ENCODE data around the gene SEPTIN2. TPM values are rescaled to one million over a fixed set of nuclear protein-coding genes. Genes with fewer than 3 reads are reported as not detected.
"Not testable (repeated sequence)": the region's sequence is repeated elsewhere in the genome, so short reads cannot be mapped to it uniquely, and the experiment has no call there.

Gene SEPTIN2
- total RNA-seq: 282 and 292 TPM in 2 replicates
- polyA plus RNA-seq (2012): 262 TPM

DNA sequence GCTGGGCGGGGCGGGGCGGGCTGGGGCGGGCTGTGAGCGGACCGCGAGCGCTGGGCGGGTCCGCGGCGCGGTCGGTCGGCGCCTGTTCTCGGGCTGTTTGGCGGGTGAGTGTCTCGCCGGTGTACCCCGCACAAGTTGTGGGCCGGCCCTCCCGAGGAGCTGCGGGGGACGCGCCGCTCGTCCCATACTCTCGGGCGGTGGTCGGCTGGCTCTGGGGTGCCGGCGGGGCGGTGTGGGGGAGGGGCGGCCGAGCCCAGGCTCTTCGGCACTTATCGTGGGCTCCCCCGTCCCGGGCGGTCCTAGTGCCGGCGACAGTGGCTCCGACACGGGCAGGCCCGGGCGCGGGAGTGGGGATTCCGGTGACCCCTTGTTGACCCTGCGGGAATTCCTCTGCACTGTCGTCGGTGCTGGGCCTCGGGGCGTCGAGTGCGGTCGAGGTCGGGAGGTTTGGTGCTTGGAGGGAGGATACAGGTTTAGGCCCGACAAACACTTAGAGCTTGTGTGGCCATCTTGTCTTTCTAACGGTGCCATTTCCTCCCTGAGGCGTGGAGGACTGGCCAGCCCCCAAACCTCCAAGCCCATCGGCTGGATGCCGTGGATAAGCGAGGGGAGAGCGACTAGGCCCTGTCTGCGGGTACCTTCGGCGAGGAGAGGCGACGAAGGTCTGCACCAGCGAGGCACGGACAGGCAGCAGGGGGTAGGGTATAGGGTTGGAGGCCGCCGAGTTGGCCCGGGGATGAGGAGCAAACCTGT lies at the start of gene SEPTIN2:
Gene SEPTIN2 (plus strand): TSS at position 47 of the 753 bp plus-strand sequence. CDS start 8,308 bp downstream, outside the sequence.
- peak; percentile 77 for DNase-seq (ENCODE audit: low read depth)

DNA sequence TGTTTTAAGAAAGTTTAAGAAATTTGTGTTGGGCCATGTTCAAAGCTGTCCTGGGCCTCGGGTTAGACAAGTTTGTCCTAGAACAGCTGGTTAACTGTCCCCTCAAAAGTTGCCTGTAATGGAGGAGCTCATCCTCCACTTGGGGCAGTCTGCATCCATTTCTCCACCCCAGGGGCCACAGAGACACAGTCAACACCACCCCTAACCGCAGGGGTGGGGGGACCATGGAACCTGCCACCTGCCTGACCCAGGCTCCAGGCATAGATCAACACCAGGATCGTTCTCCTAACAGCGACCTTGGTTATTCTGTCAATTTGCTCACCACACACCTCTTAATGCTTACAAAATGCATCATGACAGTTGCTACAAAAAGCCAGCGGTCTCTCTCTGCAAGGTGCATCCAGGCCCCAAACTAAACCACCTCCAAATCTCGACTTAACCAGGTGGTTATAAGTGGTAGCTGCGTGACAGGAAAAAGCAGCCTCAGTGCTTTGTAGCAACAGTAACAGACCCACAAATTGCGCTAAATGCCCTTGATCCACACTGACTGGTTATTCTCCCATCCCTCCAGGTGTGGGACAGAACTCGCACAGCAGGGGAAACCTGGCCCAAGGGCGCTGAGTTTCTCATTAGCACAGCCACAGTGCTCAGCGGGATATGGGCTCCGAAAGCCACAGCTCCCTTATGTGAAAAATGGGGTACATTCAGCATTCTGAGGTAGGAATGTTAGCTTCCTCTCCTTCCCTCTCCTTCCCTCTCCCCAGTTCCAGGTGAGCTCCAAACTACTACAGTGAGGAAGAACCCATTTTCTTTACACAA lies 48.3 kb upstream of the SEPTIN2 start:
- no peak for DNase-seq (ENCODE audit: low read depth)

DNA sequence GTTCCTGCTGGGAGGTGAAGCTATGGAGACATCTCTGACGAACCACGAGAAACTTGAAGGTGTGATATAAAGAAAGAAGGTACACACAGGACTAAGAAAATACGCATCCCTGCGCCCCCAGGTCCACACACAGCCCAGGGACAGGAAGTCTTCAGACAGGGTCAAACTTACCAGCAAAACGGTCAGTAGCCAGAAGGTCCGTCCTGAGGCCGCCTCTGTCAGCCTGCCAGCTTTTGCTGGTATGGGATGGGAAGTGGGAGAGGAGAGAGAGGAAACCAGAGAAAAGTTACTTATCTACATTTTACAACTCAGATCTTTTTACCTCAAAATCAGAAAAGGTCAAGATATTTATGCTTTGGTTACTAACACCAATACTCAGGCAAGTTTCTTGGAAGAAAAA lies 47.4 kb upstream of the SEPTIN2 start:
- no peak for DNase-seq (ENCODE audit: low read depth)

DNA sequence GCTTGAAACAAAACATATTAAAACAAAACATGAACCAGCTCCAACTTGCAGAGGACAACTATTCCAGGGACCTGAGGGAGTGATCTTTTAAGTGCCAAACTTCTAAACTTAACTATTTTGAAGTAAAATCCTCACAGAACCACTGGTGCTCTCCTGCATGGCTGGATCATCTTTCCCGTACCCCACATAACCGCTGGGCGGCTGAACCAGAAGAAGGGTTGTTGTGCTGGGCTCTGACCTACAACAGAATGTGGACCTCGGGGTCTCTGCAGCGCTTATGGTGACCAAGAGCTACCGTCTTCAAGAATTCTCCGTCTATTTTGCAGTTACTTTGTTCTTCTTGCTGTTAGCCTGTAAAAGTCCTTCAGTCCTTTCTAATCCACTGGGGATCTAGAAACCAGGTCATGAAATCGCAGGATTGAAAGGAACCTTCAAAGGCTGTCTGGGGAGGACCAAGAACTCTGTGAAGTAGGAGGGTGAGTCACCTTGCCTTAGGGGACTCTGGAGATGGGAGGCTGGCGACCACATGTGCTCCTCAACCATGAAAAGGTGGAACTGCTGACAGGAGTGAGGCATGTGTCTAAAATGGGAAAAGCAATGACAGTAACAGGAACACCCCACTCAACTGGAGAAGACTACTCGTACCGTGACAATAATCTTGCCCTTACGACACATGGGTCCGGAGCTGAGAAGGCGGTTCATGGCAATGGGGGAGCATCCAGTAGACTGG lies 46.8 kb upstream of the SEPTIN2 start:
- peak; percentile 47 for DNase-seq (ENCODE audit: low read depth)

GRCh38 chr2:241269707-241270520 lies 45.8 kb upstream of the SEPTIN2 start:
- peak; percentile 9 for DNase-seq (ENCODE audit: low read depth)

- no peak for DNase-seq (ENCODE audit: low read depth)
Observed at GRCh38 chr2:241270531-241270930, 45.2 kb upstream of the SEPTIN2 start.

- DNase-seq (ENCODE audit: low read depth): peak; percentile 81
Observed at GRCh38 chr2:241271706-241272302, 43.9 kb upstream of the SEPTIN2 start.

DNA sequence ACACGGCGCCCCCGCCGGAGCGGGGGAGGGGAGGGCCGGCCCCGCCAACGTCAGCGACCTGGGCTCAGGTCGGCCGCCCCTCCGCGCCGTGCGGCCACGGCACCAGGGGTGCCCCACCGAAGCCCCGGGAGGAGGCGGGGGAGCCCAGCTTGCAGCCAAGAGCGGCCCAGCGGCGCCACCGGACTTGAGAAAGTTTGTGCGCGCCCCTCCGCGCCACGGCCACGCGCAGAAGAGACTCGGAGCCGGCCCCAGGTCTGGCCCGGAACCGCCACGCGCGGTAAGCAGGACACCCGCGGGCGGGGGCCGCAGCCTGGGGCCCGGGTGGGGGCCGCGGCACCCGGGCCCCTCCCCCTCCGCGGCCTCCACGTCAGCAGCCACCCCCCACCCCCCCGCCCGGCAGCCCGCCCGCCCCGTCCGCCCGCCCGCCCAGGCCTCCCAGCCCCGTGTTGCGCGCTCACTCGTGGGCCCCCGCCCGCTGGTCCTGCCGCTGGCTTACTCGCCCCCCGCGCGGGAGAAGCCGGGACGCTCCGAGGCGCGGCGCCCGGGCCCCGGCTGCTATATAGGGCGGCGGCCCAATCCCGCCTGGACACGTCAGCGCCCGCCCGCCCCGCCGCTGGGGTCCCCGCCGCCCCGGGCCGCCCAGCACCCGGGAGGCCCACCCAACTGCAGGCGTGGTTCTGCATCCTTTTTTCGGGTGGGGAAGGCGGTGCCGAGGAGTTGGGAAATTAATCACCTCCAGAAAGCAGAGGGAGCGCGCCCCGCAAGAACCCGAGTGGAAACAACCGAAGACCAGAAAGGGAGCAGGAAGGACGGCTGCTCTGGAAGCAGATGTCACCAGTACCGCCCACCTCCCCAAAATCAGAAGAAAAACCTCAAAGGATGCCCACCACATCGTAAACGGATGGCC lies 43.2 kb upstream of the SEPTIN2 start:
- peak; percentile 55 for DNase-seq (ENCODE audit: low read depth)

- DNase-seq (ENCODE audit: low read depth): no peak
Observed at GRCh38 chr2:241273210-241274020, 42.3 kb upstream of the SEPTIN2 start.

DNA sequence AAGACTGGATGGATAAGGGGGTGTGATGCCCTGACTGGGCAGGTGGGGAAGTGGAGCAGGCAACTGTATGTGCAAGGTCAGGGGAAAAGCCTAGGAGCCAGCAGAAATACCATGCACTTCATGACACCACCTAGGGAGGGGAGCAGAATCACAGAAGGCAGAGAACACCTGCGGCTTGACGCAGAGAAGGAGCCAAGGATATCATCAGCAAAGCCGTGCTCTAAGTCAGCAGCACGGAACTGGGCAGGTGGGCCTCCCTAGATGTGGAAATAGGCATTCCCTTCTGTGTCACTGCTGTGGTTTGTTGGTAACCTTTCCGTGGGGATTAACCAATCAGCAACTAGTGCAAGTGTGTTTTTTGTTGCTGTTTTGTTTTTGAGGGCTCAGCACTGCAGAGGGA lies 41.6 kb upstream of the SEPTIN2 start:
- no peak for DNase-seq (ENCODE audit: low read depth)

DNA sequence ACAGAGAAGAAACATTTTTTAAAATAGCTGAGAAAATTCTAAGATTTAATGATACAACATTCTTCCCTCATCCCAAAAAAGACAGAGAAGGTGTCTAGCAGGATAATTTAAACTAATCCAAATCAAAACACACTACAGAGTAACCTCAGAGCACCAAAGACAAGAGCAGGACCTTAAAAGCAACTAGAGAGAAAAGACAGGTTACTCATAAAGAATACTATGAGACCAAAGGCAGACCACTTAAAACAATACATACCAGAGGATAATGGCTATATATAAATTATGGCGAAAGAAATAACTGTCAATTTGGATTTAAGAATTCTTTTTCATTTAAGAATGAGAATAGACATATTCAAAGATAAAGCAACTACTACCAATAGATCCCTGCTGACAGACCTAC lies 40.2 kb upstream of the SEPTIN2 start:
- no peak for DNase-seq (ENCODE audit: low read depth)

DNA sequence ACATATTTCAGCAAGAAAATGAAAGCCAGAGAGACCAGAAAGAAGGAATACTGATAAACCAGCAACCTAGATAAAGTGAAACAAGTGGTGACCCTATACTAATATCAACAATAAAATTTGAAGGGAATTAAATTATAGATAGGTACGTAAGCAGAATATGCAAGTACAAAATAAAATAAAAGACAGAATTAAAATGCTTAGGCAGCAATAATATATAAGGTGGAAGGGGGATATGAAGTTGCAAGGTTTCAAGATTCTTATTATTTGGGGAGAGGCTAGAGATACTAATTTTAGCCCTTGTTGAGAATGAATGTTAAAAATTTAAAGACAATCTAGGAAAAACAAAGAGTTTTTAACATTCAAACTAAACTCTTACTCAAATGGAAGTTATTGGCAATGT lies 39.8 kb upstream of the SEPTIN2 start:
- DNase-seq (ENCODE audit: low read depth): no peak

DNA sequence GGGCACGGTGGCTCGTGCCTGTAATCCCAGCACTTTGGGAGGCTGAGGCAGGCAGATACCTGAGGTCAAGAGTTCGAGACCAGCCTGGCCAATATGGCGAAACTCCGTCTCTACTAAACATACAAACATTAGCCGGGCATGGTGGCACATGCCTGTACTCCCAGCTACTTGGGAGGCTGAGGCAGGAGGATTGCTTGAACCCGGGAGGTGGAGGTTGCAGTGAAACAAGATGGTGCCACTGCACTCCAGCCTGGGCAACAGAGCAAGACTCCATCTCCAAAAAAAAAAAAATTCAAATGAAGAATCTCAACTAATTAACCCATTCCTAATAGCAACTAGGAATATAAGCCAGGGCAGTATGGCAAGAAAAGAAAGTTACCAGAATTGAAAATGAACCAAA lies 37.4 kb upstream of the SEPTIN2 start:
- DNase-seq (ENCODE audit: low read depth): not testable (repeated sequence)

DNA sequence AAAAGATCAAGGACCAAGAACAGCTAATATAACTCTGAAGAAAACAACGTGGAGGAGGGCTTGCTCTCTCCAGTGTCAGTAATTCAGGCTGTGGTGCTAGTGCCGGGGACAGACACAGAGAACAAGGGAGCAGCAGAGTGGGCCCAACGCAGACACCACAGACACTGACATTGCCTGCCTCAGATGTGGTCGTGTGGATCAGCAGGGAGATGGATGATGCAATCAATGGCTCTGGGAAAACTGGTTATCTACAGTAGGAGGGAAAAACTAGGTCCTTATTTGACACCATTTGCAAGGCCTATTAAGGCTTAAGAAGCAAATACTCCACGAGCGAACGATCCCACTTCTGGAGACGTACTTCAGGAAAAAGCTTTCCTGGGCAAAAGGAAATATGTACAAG lies 36.3 kb upstream of the SEPTIN2 start:
- DNase-seq (ENCODE audit: low read depth): no peak

GRCh38 chr2:241279828-241280227 lies 35.9 kb upstream of the SEPTIN2 start:
- no peak for DNase-seq (ENCODE audit: low read depth)

GRCh38 chr2:241280291-241280690 lies 35.4 kb upstream of the SEPTIN2 start:
- no peak for DNase-seq (ENCODE audit: low read depth)

GRCh38 chr2:241282555-241282954 lies 33.2 kb upstream of the SEPTIN2 start:
- no peak for DNase-seq (ENCODE audit: low read depth)

GRCh38 chr2:241285596-241285995 lies 30.1 kb upstream of the SEPTIN2 start:
- DNase-seq (ENCODE audit: low read depth): no peak

Data from myocyte (in vitro differentiated cells).